ENCODE data around the gene FAM76A. TPM values are rescaled to one million over a fixed set of nuclear protein-coding genes. Genes with fewer than 3 reads are reported as not detected.
"Not testable (repeated sequence)": the region's sequence is repeated elsewhere in the genome, so short reads cannot be mapped to it uniquely, and the experiment has no call there.

FAM76A gene
- total and polyA plus RNA-seq, 4 donors: 1.7 to 7.4 (median 4.9) TPM

- Histone ChIP-seq H3K27me3 (ENCODE audit: control insufficient read depth in 4 of 4, insufficient read depth in 4 of 4, low read length in 3 of 4) (no peaks in the 10 kb centered on the region), H3K27ac (ENCODE audit: low read depth in 1 of 2, low read length in 2 of 2) (no peak overlapping the region), H3K4me1 (ENCODE audit: control insufficient read depth in 4 of 4, insufficient read depth in 4 of 4, low read length in 3 of 4) (peaks cover 0 to 2% (median under 1%) of the 10 kb centered on the region in 4 donors), H3K36me3 (ENCODE audit: control insufficient read depth in 4 of 4, insufficient read depth in 3 of 4, low read depth in 1 of 4, low read length in 3 of 4) (peaks cover 0 to 24% (median 15%) of the 10 kb centered on the region in 4 donors), H3K4me3 (ENCODE audit: low read depth in 1 of 3, low read length in 3 of 3) (no peak overlapping the region), H3K9ac (ENCODE audit: low read depth in 1 of 2, low read length in 2 of 2) (no peak overlapping the region), H3K9me3 (ENCODE audit: control insufficient read depth in 4 of 4, low read length in 3 of 4) (no peaks in the 10 kb centered on the region)
- 63% methylated on average over 4 of the region's 4 CpGs for WGBS
- TF ChIP-seq, protein P1, sequence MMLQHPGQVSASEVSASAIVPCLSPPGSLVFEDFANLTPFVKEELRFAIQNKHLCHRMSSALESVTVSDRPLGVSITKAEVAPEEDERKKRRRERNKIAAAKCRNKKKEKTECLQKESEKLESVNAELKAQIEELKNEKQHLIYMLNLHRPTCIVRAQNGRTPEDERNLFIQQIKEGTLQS (IDR thresholded peaks at IDR 0.05): no peak
- TF ChIP-seq FOXA1 (IDR thresholded peaks at IDR 0.05) (no peak), RXRA (IDR thresholded peaks at IDR 0.05) (peak; percentile 66), NR2F2 (IDR thresholded peaks at IDR 0.05) (peak; percentile 93), SP1 (IDR thresholded peaks at IDR 0.05) (peak; percentile 55), RAD21 (IDR thresholded peaks at IDR 0.05) (peak in 1 of 2 donors; percentile 5), FOXA2 (IDR thresholded peaks at IDR 0.05) (no peak), YY1 (IDR thresholded peaks at IDR 0.05) (no peak)
- DNase-seq (ENCODE audit: low spot score): no peak
These were observed 63.8 kb downstream of the FAM76A start for GRCh38 chr1:27789540-27790041.

- H3K9me3 ChIP-seq (ENCODE audit: control insufficient read depth in 4 of 4, low read length in 3 of 4); DNase-seq (ENCODE audit: low spot score); H3K4me3 ChIP-seq (ENCODE audit: low read depth in 1 of 3, low read length in 3 of 3); H3K4me1 ChIP-seq (ENCODE audit: control insufficient read depth in 4 of 4, insufficient read depth in 4 of 4, low read length in 3 of 4); H3K27ac ChIP-seq (ENCODE audit: low read depth in 1 of 2, low read length in 2 of 2); H3K27me3 ChIP-seq (ENCODE audit: control insufficient read depth in 4 of 4, insufficient read depth in 4 of 4, low read length in 3 of 4); H3K9ac ChIP-seq (ENCODE audit: low read depth in 1 of 2, low read length in 2 of 2): not testable (repeated sequence)
- 95% methylated on average over 3 of the region's 3 CpGs for WGBS
- H3K36me3 ChIP-seq (ENCODE audit: control insufficient read depth in 4 of 4, insufficient read depth in 3 of 4, low read depth in 1 of 4, low read length in 3 of 4): peaks cover 1 to 29% (median 18%) of the 10 kb centered on the region in 4 donors
These were observed 64.5 kb downstream of the FAM76A start for GRCh38 chr1:27790270-27790669.

DNA sequence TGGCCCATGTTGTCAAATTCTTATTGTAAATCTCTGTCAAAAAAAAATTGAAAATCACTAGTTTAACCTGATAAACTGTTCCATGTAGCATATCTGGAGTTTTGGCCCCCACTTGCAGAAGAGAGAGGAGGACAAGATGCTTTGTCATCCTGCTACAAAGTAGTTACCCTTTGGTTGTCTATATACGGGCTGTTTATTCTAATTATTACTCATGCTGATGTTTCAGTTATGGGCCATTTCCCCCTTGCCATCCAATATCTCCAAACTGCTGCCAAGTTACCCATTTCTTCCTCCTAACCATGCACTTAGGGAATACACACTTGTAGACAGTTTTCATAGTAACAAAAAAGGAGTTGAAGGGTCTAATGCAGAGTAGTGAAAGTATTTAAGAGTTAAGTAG is 69.8 kb downstream of the FAM76A start:
- Histone ChIP-seq H3K4me3 (ENCODE audit: low read depth in 1 of 3, low read length in 3 of 3) (no peak overlapping the region), H3K9me3 (ENCODE audit: control insufficient read depth in 4 of 4, low read length in 3 of 4) (no peaks in the 10 kb centered on the region), H3K36me3 (ENCODE audit: control insufficient read depth in 4 of 4, insufficient read depth in 3 of 4, low read depth in 1 of 4, low read length in 3 of 4) (peaks cover 1 to 52% (median 35%) of the 10 kb centered on the region in 4 donors), H3K27me3 (ENCODE audit: control insufficient read depth in 4 of 4, insufficient read depth in 4 of 4, low read length in 3 of 4) (no peaks in the 10 kb centered on the region), H3K9ac (ENCODE audit: low read depth in 1 of 2, low read length in 2 of 2) (no peak overlapping the region), H3K4me1 (ENCODE audit: control insufficient read depth in 4 of 4, insufficient read depth in 4 of 4, low read length in 3 of 4) (no peaks in the 10 kb centered on the region), H3K27ac (ENCODE audit: low read depth in 1 of 2, low read length in 2 of 2) (no peak overlapping the region)
- no peak for DNase-seq (ENCODE audit: low spot score)
- TF ChIP-seq YY1 (IDR thresholded peaks at IDR 0.05) (no peak), FOXA2 (IDR thresholded peaks at IDR 0.05) (no peak), FOXA1 (IDR thresholded peaks at IDR 0.05) (no peak), RAD21 (IDR thresholded peaks at IDR 0.05) (no peak), GABPA (IDR thresholded peaks at IDR 0.05 in 1 of 2, conservative IDR thresholded peaks at IDR 0.05 in 1 of 2) (no peak), HNF4G (IDR thresholded peaks at IDR 0.05) (no peak), EGR1 (IDR thresholded peaks at IDR 0.05; ENCODE audit: low read depth in 2 of 2) (no peak)
- TF ChIP-seq, protein P1 (IDR thresholded peaks at IDR 0.05): no peak
- 78% methylated on average over 1 of the region's 1 CpG for WGBS

DNA sequence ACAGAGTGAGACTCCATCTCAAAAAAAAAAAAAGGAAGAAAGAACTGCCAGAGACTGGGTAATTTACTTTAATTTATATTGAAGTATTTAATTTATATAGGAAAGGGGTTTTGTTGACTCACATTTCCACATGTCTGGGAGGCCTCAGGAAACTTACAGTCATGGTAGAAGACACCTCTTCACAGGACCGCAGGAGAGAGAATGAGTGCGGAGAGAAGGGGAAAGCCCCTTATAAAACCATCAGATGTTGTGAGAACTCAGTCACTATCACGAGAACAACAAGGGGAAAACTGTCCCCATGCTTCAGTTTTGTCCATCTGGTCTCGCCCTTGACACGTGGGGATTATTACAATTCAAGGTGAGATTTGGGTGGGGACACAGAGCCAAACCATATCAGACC is 79.0 kb downstream of the FAM76A start:
- no peak for DNase-seq (ENCODE audit: low spot score)
- Histone ChIP-seq H3K27me3 (ENCODE audit: control insufficient read depth in 4 of 4, insufficient read depth in 4 of 4, low read length in 3 of 4) (no peaks in the 10 kb centered on the region), H3K36me3 (ENCODE audit: control insufficient read depth in 4 of 4, insufficient read depth in 3 of 4, low read depth in 1 of 4, low read length in 3 of 4) (peaks cover 4 to 36% (median 22%) of the 10 kb centered on the region in 4 donors), H3K9me3 (ENCODE audit: control insufficient read depth in 4 of 4, low read length in 3 of 4) (no peaks in the 10 kb centered on the region), H3K4me1 (ENCODE audit: control insufficient read depth in 4 of 4, insufficient read depth in 4 of 4, low read length in 3 of 4) (no peaks in the 10 kb centered on the region), H3K27ac (ENCODE audit: low read depth in 1 of 2, low read length in 2 of 2) (no peak overlapping the region), H3K9ac (ENCODE audit: low read depth in 1 of 2, low read length in 2 of 2) (no peak overlapping the region), H3K4me3 (ENCODE audit: low read depth in 1 of 3, low read length in 3 of 3) (no peak overlapping the region)
- no peak for TF ChIP-seq EGR1 (IDR thresholded peaks at IDR 0.05; ENCODE audit: low read depth in 2 of 2)
- TF ChIP-seq MAX (IDR thresholded peaks at IDR 0.05): no peak
- no peak for TF ChIP-seq HNF4G (IDR thresholded peaks at IDR 0.05)
- TF ChIP-seq RXRA (IDR thresholded peaks at IDR 0.05): no peak
- WGBS: 97% methylated on average over 5 of the region's 5 CpGs
